Cardiac muscle cell (in vitro differentiated cells and primary cell): ENCODE results near the gene SLC16A8. TPM values are rescaled to one million over a fixed set of nuclear protein-coding genes. Genes with fewer than 3 reads are reported as not detected.
A peak's percentile ranks its signal among the peaks of the same experiment; 100 is the strongest.

Experiments used
- DNase-seq, 2 donors: peaks; one replicate each; pipeline versions ENCODE4 v3.0.0 to v3.0.0-alpha.2; 2010 to 2017; ENCODE audit warnings: low read depth in 1 of 2, low spot score in 1 of 2
- H3K27ac ChIP-seq: fragments of 200-600 bp; sonication (generic); 2 replicates; pipeline ENCODE4 v1.5.1; 2016
- H3K27me3 ChIP-seq: fragments of 200-600 bp; sonication (generic); 2 replicates; pipeline ENCODE4 v1.6.0; 2016; ENCODE audit warnings: control low read depth
- H3K36me3 ChIP-seq: fragments of 200-600 bp; sonication (generic); 2 replicates; pipeline ENCODE4 v1.5.1; 2016; ENCODE audit warnings: control low read depth
- H3K4me1 ChIP-seq: fragments of 200-600 bp; sonication (generic); 2 replicates; pipeline ENCODE4 v1.8.1; 2017; ENCODE audit warnings: low read depth, mild to moderate bottlenecking, mixed run types
- H3K4me3 ChIP-seq: fragments of 200-600 bp; sonication (generic); 2 replicates; pipeline ENCODE4 v1.5.1; 2016; ENCODE audit warnings: mild to moderate bottlenecking
- H3K9me3 ChIP-seq: fragments of 200-600 bp; sonication (generic); 2 replicates; pipeline ENCODE4 v1.5.1; 2017; ENCODE audit warnings: low read depth, mild to moderate bottlenecking, control low read depth
- polyA plus RNA-seq: library from polyadenylated mRNA; unstranded; fragments of >200 nt; fragmentation: Nextera tagmentation; extraction: Ambion mirVana; gene quantifications from 2 replicates; pipeline ENCODE4 v1.2.1, GENCODE V29; 2016
- total RNA-seq: library from RNA; depleted of rRNA; stranded (reverse); fragments of >200 nt; gene quantifications from 2 replicates; pipeline ENCODE4 v1.2.3, GENCODE V29; 2016
- TF ChIP-seq, protein P1 (sequence below): IDR thresholded peaks from 2 replicates; pipeline ENCODE4 v1.5.1; 2012; ENCODE audit warnings: low read depth, mild to moderate bottlenecking, low read length

SLC16A8 gene
- total and polyA plus RNA-seq, 2 experiments from 2014 or later = 0.60 to 1.7 TPM

GRCh38 chr22:38028344-38029130, 55.4 kb downstream of the SLC16A8 start:
- peaks cover 15% of the 10 kb centered on the region for H3K4me1 ChIP-seq
- peak in 1 of 2 donors; percentile 30 for DNase-seq
- no peak overlapping the region for H3K4me3 ChIP-seq
- H3K36me3 ChIP-seq = no peaks in the 10 kb centered on the region
- no peaks in the 10 kb centered on the region for H3K27me3 ChIP-seq
- TF ChIP-seq, protein P1, sequence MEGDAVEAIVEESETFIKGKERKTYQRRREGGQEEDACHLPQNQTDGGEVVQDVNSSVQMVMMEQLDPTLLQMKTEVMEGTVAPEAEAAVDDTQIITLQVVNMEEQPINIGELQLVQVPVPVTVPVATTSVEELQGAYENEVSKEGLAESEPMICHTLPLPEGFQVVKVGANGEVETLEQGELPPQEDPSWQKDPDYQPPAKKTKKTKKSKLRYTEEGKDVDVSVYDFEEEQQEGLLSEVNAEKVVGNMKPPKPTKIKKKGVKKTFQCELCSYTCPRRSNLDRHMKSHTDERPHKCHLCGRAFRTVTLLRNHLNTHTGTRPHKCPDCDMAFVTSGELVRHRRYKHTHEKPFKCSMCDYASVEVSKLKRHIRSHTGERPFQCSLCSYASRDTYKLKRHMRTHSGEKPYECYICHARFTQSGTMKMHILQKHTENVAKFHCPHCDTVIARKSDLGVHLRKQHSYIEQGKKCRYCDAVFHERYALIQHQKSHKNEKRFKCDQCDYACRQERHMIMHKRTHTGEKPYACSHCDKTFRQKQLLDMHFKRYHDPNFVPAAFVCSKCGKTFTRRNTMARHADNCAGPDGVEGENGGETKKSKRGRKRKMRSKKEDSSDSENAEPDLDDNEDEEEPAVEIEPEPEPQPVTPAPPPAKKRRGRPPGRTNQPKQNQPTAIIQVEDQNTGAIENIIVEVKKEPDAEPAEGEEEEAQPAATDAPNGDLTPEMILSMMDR = no peak
- H3K27ac ChIP-seq = no peak overlapping the region
- no peaks in the 10 kb centered on the region for H3K9me3 ChIP-seq

Other genes starting within 250 kb of the SLC16A8 start
- gene ANKRD54, start 239.8 kb downstream of the SLC16A8 start, total RNA-seq = 49.9 and 59.1 TPM in 2 replicates
- gene ANKRD54, start 239.8 kb downstream of the SLC16A8 start, polyA plus RNA-seq = 43.8 and 44.2 TPM in 2 replicates
- 407 and 422 TPM in 2 replicates for gene EIF3L, start 234.8 kb downstream of the SLC16A8 start, total RNA-seq
- 213 and 387 TPM in 2 replicates for gene EIF3L, start 234.8 kb downstream of the SLC16A8 start, polyA plus RNA-seq
- 27.4 and 34.9 TPM in 2 replicates for gene MICALL1, start 177.9 kb downstream of the SLC16A8 start, total RNA-seq
- gene MICALL1, start 177.9 kb downstream of the SLC16A8 start, polyA plus RNA-seq = 10.2 and 13.6 TPM in 2 replicates
- 0.80 and 0.99 TPM in 2 replicates for gene C22orf23, start 130.6 kb downstream of the SLC16A8 start, total RNA-seq
- gene C22orf23, start 130.6 kb downstream of the SLC16A8 start, polyA plus RNA-seq = 1.1 and 2.5 TPM in 2 replicates
- 63.3 and 127 TPM in 2 replicates for gene POLR2F, start 130.5 kb downstream of the SLC16A8 start, total RNA-seq
- gene POLR2F, start 130.5 kb downstream of the SLC16A8 start, polyA plus RNA-seq = 124 and 183 TPM in 2 replicates
- gene SOX10, start 99.6 kb downstream of the SLC16A8 start, total RNA-seq = 0.03 TPM in 1 of 2 replicates, not detected in the other
- gene SOX10, start 99.6 kb downstream of the SLC16A8 start, polyA plus RNA-seq = not detected in 2 replicates
- 57.8 and 62.4 TPM in 2 replicates for gene PICK1, start 26.8 kb downstream of the SLC16A8 start, total RNA-seq
- 51.7 and 60.4 TPM in 2 replicates for gene PICK1, start 26.8 kb downstream of the SLC16A8 start, polyA plus RNA-seq
- gene BAIAP2L2, start 26.5 kb upstream of the SLC16A8 start, total RNA-seq = 2.3 and 2.8 TPM in 2 replicates
- 1.2 and 1.3 TPM in 2 replicates for gene BAIAP2L2, start 26.5 kb upstream of the SLC16A8 start, polyA plus RNA-seq
- gene PLA2G6, start 97.6 kb upstream of the SLC16A8 start, total RNA-seq = 26.1 and 41.5 TPM in 2 replicates
- 30.9 and 38.7 TPM in 2 replicates for gene PLA2G6, start 97.6 kb upstream of the SLC16A8 start, polyA plus RNA-seq
- gene MAFF, start 117.8 kb upstream of the SLC16A8 start, total RNA-seq = 3.6 and 4.1 TPM in 2 replicates
- gene MAFF, start 117.8 kb upstream of the SLC16A8 start, polyA plus RNA-seq = 2.9 and 4.3 TPM in 2 replicates
- gene TMEM184B, start 188.8 kb upstream of the SLC16A8 start, total RNA-seq = 65.7 and 70.3 TPM in 2 replicates
- 59.6 and 68.8 TPM in 2 replicates for gene TMEM184B, start 188.8 kb upstream of the SLC16A8 start, polyA plus RNA-seq
- gene CSNK1E, start 233.2 kb upstream of the SLC16A8 start, total RNA-seq = 198 and 262 TPM in 2 replicates
- 179 and 193 TPM in 2 replicates for gene CSNK1E, start 233.2 kb upstream of the SLC16A8 start, polyA plus RNA-seq